SH-SY5Y (cell line): ENCODE results near the gene TGFBR3.

Experiments
- GATA2 ChIP-seq: IDR thresholded peaks from 2 replicates; pipeline ENCODE4 v1.6.1; 2011; ENCODE audit warnings: mild to moderate bottlenecking, low read depth, low read length
- GATA3 ChIP-seq: IDR thresholded peaks from 2 replicates; pipeline ENCODE4 v1.6.1; 2011; ENCODE audit warnings: low read depth, mild to moderate bottlenecking, low read length, moderate library complexity

TGFBR3 gene

DNA sequence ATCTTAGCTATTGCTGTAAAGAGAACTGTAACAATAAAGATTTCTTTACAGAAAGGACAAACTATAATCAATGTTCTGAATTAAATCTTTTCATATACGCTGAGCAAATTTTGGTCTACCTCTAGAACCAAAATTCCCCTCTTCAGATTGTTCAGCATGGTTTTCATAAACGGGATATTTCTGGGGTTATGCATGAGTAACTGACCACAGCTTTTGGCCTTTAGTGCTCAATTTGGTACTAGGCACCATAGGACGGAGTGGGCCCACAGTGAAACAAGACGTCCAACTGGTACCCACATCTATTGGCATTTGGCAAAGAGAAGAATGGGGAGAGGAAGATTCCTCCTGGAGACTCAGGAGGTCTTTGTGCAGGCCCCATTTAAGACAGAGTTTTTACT, 184.5 kb downstream of the TGFBR3 start:
- TF ChIP-seq GATA2 (no peak), GATA3 (no peak)

DNA sequence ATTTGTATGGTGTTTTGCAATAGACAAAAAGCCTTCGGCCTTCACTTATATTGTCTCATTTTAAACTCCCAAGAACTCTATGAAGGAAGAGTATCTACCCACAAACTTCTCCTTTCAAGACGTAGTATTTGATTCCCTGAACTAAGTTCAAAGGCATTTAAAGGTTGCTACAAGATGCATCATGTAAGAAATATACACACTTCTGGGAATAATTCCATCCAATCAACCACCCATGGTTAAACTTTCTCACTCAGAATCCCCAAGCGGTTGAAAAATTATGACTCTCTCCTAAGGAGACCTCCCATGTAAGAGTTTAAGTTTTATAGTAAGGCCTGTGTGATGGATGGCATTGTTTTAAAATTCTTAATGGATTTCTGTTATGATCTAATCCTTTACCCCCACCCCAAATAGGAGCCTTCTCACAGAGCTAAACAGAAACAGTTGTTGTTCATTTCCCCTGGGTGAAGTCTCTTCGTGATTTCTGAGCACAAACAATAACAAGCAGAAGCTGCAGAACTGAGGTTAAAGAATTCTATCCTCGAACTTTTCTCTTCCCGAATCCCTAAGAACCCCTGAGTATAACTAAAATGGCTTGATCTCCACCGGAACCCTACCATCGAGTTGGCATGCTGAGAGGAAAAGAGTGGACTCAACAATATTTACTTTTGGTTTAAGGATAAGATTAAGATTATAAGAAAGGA, 185.0 kb downstream of the TGFBR3 start:
- no peak for TF ChIP-seq GATA3
- TF ChIP-seq GATA2, result no peak

DNA sequence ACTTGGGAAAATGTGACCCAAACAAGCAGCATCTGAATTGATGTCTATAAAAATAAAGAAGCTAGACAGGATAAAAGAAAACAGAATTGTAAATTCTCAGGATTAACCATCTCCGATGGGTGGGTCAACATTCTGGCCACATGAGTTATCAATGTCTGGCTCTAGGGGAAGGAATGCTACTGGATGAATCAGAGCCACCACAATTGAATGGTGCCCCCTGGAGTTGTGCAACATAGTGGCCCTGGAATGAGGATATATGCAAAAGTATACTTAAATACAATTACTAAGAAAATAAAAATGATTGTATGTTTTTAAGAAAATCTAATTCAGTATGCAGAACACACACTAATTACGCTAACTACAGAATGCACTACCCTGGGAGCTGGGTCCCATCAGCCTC, 185.6 kb downstream of the TGFBR3 start:
- TF ChIP-seq GATA2 (no peak), GATA3 (no peak)

DNA sequence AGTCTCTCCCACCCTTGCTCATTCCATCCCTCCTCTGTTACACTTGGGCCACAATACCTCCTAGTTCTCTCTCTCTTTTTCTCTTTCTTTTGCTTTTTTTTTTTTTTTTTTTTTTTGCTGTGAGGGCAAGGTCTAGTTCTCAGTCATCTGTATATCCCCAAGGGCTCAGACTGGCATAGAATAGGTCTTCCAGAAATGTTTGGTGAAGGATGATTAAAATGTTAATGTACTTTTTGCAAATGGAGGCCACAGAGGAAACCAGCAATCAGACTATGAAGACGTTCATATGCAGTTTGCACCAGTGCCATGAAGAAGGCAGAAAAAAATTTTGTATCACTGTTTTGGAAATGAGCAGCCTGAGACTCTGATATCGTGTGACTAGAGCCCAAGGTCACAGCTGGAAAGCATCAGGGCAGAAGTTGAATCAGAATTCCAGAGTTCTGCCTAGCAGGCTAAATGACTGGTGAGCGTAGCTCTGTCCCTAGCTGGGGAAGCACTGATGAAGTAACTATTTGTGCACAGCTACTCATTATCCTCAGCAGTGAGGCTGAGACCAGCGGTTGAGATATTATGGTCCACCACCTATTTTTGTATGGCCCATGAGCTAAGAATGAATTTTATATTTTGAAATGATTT, 186.5 kb downstream of the TGFBR3 start:
- no peak for TF ChIP-seq GATA2
- TF ChIP-seq GATA3, result no peak

DNA sequence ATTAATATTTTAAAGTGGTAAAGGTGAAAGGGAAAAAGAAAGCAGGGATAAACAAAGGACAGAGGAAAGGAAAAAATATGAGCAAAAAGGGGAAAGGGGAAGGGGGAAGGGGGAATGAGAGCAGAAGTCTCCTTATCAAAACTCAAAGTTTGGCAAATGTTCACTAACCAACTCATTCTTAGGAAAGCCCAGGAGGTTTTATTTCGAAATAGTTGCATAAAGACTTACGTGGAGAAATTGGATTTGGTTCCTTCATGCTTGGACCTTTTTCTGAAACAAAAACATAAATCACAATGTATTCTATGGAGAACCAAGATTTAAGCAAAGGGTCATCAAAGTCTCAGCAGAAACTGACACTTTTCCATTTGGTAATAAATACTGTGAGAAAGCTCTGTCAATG, 188.1 kb downstream of the TGFBR3 start:
- TF ChIP-seq GATA3 (no peak), GATA2 (no peak)

DNA sequence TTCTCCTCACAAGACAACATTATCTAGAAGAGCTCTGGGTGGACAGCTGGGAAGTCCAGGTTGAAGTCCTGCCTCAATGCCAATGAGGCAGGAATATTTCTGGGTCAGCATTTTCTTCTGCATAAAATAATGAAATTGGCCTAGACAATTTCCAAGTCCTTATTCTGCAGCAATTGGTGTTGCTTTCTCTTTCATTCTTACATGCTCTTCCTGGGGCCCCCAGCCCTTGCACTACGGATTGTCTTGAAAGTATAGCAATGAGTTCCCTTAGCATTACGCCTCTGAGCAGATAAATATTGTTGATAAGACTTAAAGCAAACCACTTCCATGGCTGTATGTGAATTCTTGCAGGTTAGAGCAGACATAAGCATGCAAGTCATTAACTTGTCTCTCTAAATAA, 188.5 kb downstream of the TGFBR3 start:
- no peak for TF ChIP-seq GATA2
- no peak for TF ChIP-seq GATA3

DNA sequence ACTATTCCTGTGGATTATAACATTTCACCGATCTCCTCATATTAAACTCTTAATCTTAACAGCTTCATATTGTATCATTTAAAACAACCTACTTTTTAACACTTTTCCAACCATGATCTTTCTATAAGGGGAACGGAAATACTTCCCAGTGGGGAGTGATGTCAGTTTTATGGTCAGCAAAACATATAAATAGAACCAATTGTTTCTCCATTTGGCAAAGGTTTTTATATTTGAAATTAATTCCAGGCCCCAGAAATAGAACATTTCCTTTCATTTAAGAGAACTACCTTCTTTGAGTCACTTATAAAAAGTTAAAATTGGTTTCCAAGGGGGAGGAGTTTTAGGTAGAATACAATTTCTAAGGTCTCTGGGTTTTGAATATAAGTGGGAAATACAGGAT, 189.6 kb downstream of the TGFBR3 start:
- TF ChIP-seq GATA3 (no peak), GATA2 (no peak)

DNA sequence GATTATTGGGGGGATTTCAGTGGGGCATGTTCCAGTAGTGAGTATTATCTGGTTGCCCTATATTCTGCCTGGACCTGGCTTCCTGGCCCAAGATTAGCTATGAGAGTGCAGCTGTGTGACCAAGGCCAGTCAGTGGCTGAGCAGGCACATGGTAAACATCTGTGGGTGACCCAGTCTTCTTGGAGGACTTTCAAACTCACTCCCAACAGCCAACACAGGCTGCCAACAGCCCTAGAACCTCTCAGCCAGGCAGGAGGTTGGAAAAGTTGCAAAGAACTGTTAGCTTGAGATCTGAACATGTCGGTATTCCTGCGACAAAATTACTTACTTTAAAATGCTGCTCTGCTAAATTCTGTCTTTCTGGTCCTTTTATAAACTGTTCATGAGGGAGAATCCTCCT, 192.4 kb downstream of the TGFBR3 start:
- TF ChIP-seq GATA3, result no peak
- no peak for TF ChIP-seq GATA2

DNA sequence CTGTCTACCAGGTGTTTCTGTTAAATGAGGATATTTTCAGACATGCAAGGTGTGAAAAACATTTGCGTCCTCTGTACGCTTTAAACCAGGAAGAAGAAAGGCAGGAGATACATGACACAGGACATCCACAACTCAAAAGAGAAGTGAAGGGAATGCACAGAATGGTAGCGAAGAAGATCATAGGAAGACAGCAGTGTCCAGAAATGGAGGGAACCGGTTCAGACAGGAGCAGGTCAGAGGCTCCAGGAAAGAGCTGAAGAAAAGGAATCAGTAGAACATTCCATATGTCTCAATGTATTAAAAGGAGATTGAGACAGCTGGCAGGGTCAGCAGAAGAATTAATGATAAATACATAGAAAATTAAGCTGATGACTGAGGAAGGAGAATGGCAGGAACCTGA, 194.4 kb downstream of the TGFBR3 start:
- TF ChIP-seq GATA3 (no peak), GATA2 (no peak)

DNA sequence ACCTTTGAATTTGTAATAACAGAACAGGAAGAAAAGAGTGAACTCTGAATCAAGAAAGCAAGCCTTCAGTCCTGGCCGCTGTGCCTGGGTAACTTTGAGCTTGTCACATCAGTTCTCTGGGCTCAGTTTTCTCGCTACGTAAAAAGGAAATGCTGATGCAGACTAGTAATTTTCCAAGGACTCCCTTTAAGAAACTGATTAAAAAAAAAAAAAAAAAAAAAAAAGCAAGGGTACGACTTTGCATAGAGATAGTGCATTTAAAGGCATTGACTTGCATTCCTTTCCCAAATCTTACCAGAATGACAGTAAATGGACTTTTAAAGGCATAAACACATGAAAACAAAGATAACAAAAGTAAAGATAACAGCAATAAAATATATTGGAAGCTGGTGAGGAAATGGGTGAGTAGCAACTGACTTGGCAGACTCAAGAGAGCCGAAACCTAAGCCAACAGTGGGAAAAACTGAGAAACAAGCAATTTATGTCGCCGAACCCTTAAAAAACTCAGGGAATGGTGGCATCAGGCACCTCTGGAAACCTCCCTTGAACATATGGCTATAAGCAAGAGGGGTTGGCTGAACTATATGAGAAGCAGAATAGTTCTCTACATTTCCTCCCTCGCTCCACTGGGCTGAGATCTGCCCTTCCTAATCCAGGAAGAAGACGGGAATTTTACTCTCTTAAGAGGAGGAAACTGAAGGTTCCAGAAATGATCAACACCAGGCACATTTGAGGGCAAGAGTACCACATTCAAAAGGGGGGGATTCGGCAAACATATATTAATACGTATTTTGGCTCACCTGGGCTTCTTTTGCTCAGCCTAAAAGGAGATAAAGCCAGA, 196.1 kb downstream of the TGFBR3 start:
- TF ChIP-seq GATA2 (no peak), GATA3 (no peak)

DNA sequence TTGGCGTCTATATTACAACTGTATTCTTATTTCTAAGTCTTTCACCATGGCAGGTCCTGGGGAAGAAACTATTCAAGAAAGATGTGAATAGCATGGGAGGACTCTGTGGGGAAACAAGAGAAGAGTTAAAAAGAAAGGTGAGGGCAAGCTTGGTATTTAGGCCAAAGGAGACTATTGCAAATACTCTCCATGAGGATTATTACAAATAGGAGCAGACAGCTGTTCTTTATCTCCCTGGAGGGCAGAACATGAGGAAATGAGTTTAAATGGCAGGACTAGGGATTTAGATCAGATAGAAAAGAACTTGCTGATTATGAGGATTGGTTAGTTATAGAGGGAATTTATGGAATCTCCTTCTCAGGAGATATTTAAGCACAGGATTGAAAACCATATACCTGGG, 198.5 kb downstream of the TGFBR3 start:
- TF ChIP-seq GATA2, result no peak
- TF ChIP-seq GATA3, result no peak

DNA sequence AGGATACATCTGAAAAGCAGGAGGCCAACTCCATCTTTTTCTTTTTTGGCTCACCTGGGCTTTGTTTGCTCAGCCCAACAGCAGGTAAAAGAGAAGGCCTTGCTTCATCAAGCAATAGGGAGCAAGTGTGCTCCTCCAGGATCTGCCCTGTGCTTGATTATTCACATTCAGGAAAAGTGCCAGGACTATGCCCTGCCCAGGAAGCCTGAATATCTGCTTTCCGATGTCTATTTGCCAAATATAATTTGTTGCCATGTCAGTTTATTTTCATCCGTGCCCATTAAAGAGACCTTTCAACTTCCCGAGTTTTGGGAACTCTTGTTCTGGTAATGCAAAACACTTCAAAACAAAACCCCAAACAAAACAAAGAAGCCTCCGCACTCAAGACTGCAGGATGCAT, 200.0 kb downstream of the TGFBR3 start:
- TF ChIP-seq GATA3 (no peak), GATA2 (no peak)

DNA sequence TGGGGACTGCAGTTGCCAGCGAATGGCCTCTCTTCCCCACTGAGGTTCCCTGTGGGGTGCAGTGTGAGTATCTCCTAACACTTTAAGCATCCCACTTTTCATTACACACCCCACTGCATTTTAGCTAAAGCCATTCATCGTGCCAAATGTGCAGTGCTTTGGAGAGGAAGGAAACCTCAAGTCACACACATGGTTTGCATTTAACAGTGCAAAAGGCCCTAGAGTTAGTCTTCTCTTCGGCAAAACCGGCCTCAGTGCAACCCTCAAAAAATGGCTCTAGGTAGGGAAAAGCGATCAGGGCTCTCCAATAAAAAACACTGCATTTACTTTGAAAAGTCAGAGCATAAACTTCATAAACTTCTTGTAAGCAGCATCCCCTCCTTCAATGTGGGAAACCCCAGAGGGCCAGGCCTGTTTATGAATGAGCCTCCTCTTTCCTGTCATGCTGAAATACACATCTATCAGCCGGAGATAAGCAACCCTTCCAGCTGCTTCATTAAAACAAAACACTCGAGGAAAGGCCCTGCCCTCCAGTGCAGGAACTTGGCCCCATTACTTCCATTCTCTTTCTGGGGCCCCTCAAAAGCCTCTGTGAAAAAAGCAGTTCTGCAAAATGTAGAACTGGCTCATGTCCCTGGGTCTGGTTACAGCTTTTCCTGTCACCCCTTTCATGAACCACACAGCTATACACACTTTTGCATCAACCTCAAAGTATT, 201.3 kb downstream of the TGFBR3 start:
- TF ChIP-seq GATA2, result no peak
- no peak for TF ChIP-seq GATA3

DNA sequence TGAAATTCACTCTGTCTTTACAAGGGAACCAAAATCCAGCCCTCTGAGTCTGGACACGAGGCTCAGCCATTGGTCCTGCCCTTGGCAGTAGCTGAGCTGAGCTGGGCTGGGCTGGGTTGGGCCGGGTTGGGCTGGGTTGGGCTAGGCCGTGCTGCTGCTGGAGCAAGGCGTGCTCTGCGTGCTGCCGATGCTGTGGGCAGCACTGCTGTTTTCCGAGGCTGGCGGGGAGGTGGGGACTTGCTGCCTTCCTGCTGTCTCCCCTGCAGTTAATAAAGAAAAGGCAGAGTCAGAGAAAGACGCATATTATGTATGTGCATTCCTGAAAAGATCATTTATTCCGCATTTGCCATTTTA, 202.4 kb downstream of the TGFBR3 start:
- TF ChIP-seq GATA2 (no peak), GATA3 (no peak)

DNA sequence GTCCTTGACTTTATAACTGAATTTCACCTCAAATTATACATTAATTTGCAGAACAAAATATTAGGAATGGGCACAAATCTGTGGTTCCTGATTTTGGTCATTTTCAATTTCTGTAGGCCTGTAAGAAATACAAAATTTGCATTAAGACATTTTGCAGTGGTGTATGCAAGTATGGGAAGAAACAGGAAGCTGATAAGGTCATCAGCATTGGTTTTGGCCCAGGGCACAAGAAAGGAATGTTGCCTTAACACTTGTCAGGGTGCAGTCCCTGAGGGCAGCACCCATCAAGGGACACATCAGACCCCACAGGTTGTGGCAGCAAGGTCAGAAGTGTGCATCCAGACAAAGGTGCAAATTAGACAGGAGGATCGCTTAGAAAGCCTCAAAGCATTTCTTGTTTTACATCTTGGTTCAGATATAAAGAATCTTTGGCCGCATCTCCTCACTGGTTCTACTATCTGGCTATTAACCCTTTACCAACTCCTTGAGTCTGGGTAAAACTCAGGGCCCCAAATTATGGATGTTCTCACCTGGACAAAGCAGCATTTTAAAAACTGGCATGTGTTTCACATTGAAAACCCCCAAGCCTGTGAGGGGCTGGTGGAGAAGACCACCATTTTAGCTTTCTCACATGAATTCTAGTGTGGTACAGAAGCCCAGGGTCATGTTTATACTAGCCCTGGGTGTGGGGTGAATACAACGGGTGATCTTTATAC, 202.9 kb downstream of the TGFBR3 start:
- TF ChIP-seq GATA2 (no peak), GATA3 (no peak)
